ENCODE measurements around the gene HNF4A.

The HNF4A gene

DNA sequence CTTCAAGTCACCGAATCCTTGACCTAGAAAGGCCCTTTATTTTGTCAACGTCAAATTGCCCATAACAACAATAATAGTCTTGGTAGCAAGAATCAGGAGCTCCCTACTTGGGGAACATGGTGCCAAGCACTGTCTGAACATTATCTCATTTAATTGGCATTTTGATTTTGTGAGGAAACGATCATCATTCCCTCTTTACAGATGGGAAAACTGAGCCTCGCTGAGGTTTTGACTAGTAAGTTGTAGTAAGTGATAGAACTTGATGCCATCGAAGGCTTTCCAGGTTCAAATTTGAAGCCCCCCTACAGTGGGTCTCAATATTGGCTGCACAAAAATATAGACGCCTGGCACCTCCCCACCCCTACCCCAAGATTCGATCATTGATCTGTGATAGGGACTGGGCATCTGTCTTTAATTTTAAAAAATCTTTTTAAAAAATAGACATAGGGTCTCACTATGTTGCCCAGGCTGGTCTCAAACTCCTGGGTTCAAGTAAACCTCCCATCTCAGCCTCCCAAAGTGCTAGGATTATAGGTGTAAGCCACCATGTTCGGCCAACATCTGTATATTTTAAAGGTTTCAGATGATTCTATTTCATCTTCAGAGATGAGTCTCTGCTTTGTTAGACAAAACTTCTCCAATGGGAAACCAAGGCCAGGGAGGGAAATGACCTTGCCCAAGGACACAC is 36.7 kb downstream of the HNF4A start:
- no peak for DNase-seq (ENCODE audit: low read depth in 1 of 2, low spot score in 1 of 2)

DNA sequence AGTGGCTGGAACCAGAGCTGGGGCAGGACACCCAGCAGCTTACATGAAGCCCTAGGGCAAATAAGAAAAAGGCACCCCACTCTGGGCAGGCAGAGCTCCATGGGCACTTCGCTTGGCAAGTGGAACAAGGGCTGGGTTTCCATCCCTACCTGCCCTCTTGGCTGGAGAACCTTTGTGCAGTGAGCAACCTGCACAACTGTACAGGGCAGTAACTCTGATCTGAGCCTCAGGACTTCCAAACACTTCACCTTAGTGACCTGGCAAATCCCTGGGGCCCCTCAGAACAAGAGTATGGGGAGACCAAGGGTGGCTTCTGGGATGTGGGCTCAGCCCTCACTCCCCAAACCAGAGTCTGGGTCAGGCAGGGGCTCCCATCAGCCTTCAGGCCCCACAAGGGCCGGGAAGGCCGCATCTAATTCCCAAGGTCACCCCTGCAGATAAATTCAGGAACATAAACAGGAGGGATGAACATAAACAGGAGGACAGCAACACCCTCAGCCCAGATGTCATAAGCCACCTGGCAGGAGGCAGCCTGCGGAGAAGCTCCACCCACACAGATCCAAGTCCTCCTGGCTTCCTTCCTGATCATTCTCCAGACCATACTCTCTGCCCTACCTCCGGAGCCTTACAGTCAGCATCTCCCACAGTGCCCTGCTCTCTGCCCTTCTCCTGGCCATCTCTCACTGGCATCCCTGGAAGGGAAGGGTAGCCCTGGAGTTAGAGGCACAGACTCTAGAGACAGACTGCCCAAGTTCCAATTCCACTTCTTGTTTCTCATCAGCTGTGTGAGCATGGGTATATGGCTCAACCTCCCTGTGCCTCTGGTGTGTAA is 37.5 kb downstream of the HNF4A start:
- no peak for DNase-seq (ENCODE audit: low read depth in 1 of 2, low spot score in 1 of 2)

GRCh38 chr20:44393608-44394451 is 38.3 kb downstream of the HNF4A start:
- no peak for DNase-seq (ENCODE audit: low read depth in 1 of 2, low spot score in 1 of 2)

- DNase-seq (ENCODE audit: low read depth in 1 of 2, low spot score in 1 of 2): no peak
Measured at GRCh38 chr20:44394452-44394701, 38.9 kb downstream of the HNF4A start.

GRCh38 chr20:44394702-44395460 is 39.4 kb downstream of the HNF4A start:
- no peak for DNase-seq (ENCODE audit: low read depth in 1 of 2, low spot score in 1 of 2)

DNA sequence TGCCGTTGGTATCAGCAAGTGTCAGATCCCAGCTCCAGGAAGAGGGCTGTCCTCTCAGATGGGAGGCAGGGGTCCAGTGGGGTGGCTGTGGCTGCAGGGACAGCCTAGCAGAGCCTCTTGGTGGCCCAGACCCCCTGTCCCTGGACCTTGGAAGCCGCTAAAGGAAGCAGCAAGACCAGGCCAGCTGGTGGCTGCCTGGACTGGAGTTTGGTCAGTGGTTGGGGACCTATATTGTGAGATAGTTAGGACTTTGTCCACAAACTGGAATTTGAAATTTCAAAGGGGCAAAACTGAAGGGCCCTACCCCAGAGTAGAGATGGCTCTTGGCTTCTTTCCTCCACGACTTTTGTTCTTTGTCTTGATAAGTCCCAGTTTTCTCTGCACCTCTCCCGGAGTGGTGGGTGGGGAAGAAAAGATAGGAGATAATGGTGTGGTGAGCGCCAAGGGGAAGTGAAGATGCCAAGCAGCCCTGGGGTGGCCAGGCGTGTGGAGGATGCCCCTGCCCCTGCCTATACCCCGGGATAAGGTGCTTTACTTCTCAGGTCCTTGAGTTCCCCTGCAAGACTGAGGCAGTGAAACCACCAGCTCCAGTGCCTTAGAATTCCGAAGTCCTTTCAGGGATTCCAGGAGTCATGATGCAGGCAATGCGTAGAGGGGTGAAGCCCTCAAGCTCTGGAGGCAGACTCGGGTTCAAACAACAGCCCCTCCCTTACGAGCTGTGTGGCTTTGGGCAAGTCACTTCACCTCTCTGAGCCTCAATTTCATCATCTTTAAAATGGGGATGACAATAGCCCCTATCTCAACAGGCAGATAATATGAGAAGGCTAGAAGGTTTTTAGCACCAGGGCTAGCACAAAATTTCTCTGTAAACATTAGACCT is 40.2 kb downstream of the HNF4A start:
- DNase-seq (ENCODE audit: low read depth in 1 of 2, low spot score in 1 of 2): no peak

GRCh38 chr20:44396369-44397130 is 41.1 kb downstream of the HNF4A start:
- DNase-seq (ENCODE audit: low read depth in 1 of 2, low spot score in 1 of 2): no peak

DNA sequence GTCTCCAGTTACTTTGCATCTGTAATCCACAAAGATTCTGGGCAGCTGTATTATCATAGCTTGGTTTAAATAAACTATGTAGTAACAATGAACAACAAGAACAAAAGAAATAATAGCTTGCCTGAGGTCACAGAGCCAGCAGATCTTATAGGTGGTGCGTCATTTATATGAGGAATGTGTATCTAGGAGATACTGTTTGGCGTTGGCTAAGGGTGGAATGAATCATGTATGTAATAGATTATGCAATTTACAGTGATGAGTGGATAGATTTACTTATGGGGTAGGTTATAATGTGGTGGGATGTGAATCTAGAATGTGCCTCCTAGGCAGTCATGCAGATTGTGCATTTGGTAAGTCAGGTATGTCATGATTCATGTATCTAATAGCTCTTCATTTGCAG is 42.8 kb downstream of the HNF4A start:
- DNase-seq (ENCODE audit: low read depth in 1 of 2, low spot score in 1 of 2): no peak

- no peak for DNase-seq (ENCODE audit: low read depth in 1 of 2, low spot score in 1 of 2)
Measured at GRCh38 chr20:44399446-44399845, 43.9 kb downstream of the HNF4A start.

- no peak for DNase-seq (ENCODE audit: low read depth in 1 of 2, low spot score in 1 of 2)
Measured at GRCh38 chr20:44400671-44400969, 45.1 kb downstream of the HNF4A start.

DNA sequence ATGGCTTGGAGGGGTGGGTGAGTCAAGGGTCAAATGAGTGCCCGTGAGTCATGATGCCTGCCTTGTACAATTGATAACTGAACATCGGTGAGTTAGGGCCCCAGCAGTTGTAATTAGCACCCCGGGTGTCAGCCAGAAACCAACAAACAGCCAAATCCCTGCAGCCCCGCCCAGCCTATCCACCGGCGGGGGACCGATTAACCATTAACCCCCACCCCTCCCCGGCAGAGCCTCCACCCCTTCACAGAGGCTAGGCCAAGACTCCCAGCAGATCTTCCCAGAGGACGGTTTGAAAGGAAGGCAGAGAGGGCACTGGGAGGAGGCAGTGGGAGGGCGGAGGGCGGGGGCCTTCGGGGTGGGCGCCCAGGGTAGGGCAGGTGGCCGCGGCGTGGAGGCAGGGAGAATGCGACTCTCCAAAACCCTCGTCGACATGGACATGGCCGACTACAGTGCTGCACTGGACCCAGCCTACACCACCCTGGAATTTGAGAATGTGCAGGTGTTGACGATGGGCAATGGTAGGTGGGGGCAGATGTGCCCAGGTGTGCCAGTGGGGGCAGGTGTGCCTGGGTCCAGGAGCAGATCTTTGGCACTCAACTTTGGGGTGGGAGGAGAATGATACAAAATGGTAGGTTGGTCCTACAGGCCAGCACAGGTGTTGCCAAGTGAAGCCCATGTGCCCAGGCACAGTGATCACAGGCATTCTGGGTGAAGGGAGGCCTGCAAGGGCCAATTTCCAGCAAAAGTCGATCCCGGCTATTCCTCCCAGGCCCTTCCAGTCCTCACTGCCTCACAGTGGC is 45.7 kb downstream of the HNF4A start:
- DNase-seq (ENCODE audit: low read depth in 1 of 2, low spot score in 1 of 2): no peak

GRCh38 chr20:44401770-44402390 is 46.4 kb downstream of the HNF4A start:
- no peak for DNase-seq (ENCODE audit: low read depth in 1 of 2, low spot score in 1 of 2)

DNA sequence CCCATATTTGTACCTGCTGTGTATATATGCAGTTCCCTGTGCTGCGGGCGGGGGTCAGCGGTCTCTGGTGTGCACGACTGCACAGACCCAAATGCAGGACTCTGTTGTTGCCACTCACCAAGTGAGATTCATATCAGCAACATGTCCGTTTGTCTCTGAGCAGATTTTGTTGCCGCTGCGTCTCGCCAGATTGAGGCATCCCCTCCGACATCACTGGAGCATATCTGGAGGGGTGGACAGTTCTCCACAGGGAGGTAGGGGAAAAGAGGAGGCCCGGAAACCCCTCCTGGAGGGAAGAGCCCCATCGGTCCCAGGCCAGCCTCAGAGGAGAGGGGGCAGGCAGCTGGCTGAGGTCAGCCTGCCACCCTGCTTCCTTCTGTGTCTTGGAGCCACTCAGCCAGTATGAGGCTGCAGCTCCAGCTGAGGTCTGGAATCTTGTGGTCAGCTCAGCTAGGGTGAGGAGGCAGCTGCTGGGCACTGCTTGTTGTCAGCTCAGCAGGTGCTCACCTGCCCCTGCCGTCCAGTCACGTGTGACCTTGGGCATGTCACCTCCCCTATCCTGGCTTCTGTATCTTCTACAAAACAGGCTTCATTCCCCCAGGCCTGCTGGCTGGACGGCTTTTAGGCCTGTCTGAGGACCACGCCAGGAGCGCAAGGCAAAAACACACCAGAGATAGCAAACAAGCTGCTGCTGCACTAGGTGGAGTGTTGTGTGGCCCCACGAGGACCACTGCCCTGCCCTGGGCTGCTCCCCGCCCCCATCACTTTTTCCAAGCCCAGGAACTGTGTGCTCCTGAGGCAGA is 47.1 kb downstream of the HNF4A start:
- DNase-seq (ENCODE audit: low read depth in 1 of 2, low spot score in 1 of 2): no peak

- no peak for DNase-seq (ENCODE audit: low read depth in 1 of 2, low spot score in 1 of 2)
Measured at GRCh38 chr20:44403194-44404112, 48.0 kb downstream of the HNF4A start.

DNA sequence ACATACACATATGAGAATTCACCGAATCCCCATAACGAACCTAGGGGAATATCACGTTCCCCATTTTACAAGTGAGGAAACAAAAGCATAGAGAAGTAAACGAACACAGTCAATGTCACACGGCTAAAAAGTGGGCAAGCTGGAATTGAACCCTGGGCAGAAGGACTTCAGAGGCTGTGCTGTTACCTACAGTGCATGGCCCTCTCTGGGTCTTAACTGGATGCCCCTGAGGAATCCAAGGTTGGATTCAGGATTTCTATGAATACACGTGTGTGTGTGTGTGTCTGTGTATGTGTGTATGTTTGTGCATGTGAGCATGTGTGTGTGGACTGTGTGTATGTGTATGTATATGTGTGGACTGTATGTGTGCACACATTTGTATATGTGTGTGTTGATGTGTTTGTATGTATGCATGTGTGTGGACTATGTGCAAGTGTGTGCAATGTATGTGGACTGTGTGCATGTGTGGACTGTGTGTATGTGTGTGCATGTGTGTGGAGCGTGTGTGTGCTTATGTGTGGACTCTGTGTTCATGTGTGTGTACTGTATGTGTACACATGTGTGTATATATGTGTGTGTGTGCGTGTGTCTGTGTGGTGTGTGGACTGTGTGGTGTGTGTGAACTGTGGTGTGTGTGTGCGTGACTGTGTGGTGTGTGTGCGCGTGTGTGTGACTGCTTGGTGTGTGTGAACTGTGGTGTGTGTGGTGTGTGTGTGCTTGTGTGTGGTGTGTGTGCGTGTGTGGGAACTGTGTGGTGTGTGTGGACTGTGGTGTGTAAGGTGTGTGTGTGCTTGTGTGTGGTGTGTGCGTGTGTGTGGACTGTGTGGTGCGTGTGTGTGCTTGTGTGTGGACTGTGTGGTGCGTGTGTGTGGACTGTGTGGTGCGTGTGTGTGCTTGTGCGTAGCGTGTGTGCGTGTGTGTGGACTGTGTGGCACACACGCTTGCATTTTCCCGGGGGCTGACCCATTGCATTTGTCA is 49.0 kb downstream of the HNF4A start:
- no peak for DNase-seq (ENCODE audit: low read depth in 1 of 2, low spot score in 1 of 2)
